Ecto neural progenitor cell (in vitro differentiated cells): ENCODE measurements around the gene RHD.
"Not testable (repeated sequence)": the region's sequence is repeated elsewhere in the genome, so short reads cannot be mapped to it uniquely, and the experiment has no call there.

Experiments
- DNase-seq: peaks from one replicate; pipeline ENCODE4 v3.0.0-alpha.2; 2018; ENCODE audit warnings: low spot score

Gene RHD

GRCh38 chr1:25356441-25356840 lies 84.1 kb downstream of the RHD start:
- DNase-seq = no peak

DNA sequence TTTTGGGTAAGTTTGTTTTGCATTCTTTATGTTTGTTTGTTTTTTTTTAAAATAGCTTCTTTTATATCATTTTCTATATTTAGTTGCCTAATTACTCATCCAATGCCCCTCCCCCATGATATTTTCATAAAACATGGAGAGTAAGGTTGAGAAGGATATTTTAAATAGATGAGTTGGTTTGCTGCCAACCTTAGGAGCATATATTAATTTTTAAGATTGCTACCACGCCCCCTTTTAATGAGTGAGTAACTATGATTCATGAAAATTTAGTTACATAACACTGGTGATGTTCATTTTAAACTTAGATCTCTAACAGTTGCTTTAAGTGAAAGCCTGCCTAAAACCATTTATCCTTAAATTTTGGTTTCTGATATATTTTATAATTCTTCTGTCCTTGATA lies 84.5 kb downstream of the RHD start:
- DNase-seq = no peak

DNA sequence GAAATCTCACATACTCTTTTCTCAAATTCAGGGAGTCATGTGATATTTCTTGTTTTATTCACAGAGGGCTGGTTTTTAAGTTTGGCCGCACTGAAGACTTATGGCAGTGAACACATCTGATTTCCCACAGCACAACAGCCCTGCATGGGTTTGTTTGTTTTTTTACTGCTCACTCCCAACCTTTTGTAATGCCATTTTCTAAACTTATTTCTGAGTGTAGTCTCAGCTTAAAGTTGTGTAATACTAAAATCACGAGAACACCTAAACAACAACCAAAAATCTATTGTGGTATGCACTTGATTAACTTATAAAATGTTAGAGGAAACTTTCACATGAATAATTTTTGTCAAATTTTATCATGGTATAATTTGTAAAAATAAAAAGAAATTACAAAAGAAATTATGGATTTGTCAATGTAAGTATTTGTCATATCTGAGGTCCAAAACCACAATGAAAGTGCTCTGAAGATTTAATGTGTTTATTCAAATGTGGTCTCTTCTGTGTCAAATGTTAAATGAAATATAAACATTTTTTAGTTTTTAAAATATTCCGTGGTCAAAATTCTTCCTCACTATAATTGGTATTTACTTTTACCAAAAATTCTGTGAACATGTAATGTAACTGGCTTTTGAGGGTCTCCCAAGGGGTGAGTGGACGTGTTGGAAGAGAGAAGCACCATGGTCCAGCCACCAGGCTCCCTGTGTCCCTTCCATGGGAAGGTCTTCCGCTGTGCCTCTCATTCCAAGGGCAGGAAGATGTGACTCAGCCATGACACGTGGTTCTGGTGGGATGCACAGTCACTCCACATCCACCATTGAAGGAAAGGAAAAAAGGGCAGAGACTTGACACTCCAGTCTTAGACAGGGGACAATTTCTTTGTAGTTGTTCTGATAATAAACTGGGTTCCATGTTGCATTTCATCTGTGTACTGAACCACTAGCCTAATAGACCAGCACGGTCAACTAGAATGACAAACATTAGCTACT lies 88.6 kb downstream of the RHD start:
- DNase-seq = no peak

- no peak for DNase-seq
Observed at GRCh38 chr1:25361901-25362300, 89.6 kb downstream of the RHD start.

- DNase-seq = not testable (repeated sequence)
Observed at GRCh38 chr1:25362634-25363559, 90.6 kb downstream of the RHD start.

DNA sequence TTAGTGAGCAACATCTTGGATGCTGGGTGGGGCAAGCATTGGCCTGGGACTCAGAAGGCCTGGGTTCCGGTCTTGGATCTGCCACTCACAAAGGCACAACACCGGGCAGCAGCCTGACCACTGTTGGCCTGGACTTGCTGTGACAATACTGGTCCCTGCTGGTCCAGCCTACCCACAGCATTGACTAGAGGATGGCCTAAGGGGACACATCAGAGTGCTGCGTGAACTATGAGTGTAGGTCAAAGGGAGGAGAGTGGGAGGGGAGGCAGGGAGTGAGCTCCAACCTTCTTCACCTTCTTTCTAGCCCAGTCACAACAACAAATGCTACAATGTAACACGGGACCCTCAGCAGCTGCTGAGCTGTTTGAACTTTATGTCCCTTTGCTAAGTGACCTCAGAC lies 96.9 kb downstream of the RHD start:
- DNase-seq = no peak

- not testable (repeated sequence) for DNase-seq
Observed at GRCh38 chr1:25369691-25370271, 97.5 kb downstream of the RHD start.

DNA sequence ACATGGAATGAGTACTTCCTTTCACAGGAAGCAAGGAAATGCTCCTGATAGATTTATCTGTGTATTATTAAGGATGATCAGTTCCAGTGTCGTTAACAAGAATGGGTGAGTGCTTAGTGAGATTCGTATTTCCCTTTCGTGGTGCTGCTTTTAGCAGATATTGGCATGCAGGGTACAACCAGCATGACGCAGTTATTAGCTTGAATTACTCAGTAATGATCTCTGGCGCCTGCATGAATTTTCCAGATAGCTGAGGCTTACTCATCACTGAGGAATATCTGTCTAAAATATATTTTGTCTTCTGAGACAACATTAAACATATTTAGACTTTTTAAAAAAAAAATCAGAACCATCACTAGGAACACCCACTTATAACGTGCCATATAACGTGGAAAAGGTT lies 99.4 kb downstream of the RHD start:
- not testable (repeated sequence) for DNase-seq

GRCh38 chr1:25378367-25378766 lies 106.1 kb downstream of the RHD start:
- DNase-seq = not testable (repeated sequence)
